GM12878 (cell line): ENCODE results near the gene ERFL. TPM values are rescaled to one million over a fixed set of nuclear protein-coding genes. Genes with fewer than 3 reads are reported as not detected.
A peak's percentile ranks its signal among the peaks of the same experiment; 100 is the strongest.

Experiments
- CEBPB ChIP-seq, 2 experiments: fragments of 150-350 bp in 1 of 2; IDR thresholded peaks; 2 replicates each; pipeline ENCODE4 v1.6.1; 2012 to 2014; ENCODE audit warnings: low read depth in 2 of 2, low read length in 2 of 2, borderline replicate concordance in 1 of 2, inconsistent platforms in 1 of 2
- CREM ChIP-seq: IDR thresholded peaks from 2 replicates; pipeline ENCODE4 v1.6.1; 2014; ENCODE audit warnings: antibody characterized with exemption, low read depth
- EP300 ChIP-seq, 2 experiments: fragments of 150-350 bp in 1 of 2; IDR thresholded peaks; 2 replicates each; pipeline ENCODE4 v1.6.1; 2011 to 2012; ENCODE audit warnings: low read depth in 2 of 2, low read length in 2 of 2, borderline replicate concordance in 1 of 2, improper control_type of control experiment in 1 of 2, inconsistent platforms in 1 of 2; ENCODE audit not compliant: control insufficient read depth in 1 of 2
- GABPA ChIP-seq: IDR thresholded peaks from 2 replicates; pipeline ENCODE4 v1.6.1; 2014; ENCODE audit warnings: antibody characterized with exemption, low read depth, mild to moderate bottlenecking, inconsistent platforms
- HDAC2 ChIP-seq: fragments of 200-600 bp; sonication (generic); IDR thresholded peaks from 2 replicates; pipeline ENCODE4 v1.6.1; 2017
- IRF5 ChIP-seq: fragments of 450-650 bp; IDR thresholded peaks from 2 replicates; pipeline ENCODE4 v1.6.1; 2017; ENCODE audit warnings: borderline replicate concordance
- KDM1A ChIP-seq: fragments of 200-600 bp; sonication (generic); IDR thresholded peaks from 2 replicates; pipeline ENCODE4 v1.6.1; 2016; ENCODE audit warnings: borderline replicate concordance
- KLF5 ChIP-seq: fragments of 450-650 bp; IDR thresholded peaks from 2 replicates; pipeline ENCODE4 v1.6.1; 2014; ENCODE audit warnings: mild to moderate bottlenecking; ENCODE audit not compliant: partially characterized antibody
- MTA2 ChIP-seq: fragments of 450-650 bp; IDR thresholded peaks from 2 replicates; pipeline ENCODE4 v1.6.1; 2016; ENCODE audit warnings: low read depth, mild to moderate bottlenecking, moderate library complexity
- MYB ChIP-seq: fragments of 150-350 bp; IDR thresholded peaks from 2 replicates; pipeline ENCODE4 v1.6.1; 2014; ENCODE audit warnings: mild to moderate bottlenecking, low read depth, low read length, borderline replicate concordance
- NFYA ChIP-seq: IDR thresholded peaks from 2 replicates; pipeline ENCODE4 v1.6.1; 2011; ENCODE audit warnings: low read depth, mild to moderate bottlenecking, low read length, improper control_type of control experiment, borderline replicate concordance
- NR2C1 ChIP-seq: fragments of 450-650 bp; IDR thresholded peaks from 2 replicates; pipeline ENCODE4 v1.6.1; 2017; ENCODE audit warnings: antibody characterized with exemption, mild to moderate bottlenecking, moderate library complexity
- POLR2AphosphoS5 ChIP-seq: IDR thresholded peaks from 2 replicates; pipeline ENCODE4 v1.6.1; 2011; ENCODE audit warnings: mild to moderate bottlenecking, low read length, inconsistent platforms
- RAD21 ChIP-seq: IDR thresholded peaks from 2 replicates; pipeline ENCODE4 v1.6.1; 2011; ENCODE audit warnings: mild to moderate bottlenecking, low read depth, low read length, moderate library complexity; ENCODE audit not compliant: insufficient read depth
- REST ChIP-seq: IDR thresholded peaks from 2 replicates; pipeline ENCODE4 v1.6.1; 2012; ENCODE audit warnings: mild to moderate bottlenecking, low read depth, low read length
- SREBF1 ChIP-seq: IDR thresholded peaks from 2 replicates; pipeline ENCODE4 v1.6.1; 2012; ENCODE audit warnings: mild to moderate bottlenecking, low read length
- TARDBP ChIP-seq: IDR thresholded peaks from 2 replicates; pipeline ENCODE4 v1.6.1; 2016; ENCODE audit warnings: borderline replicate concordance
- polyA plus RNA-seq, 11 experiments: library from polyadenylated mRNA; depleted of rRNA in 4 of 11; unstranded in 6 of 11; stranded (reverse) in 5 of 11; fragments of >200 nt; fragmentation: Nextera tagmentation in 4 of 11; fragmentation: Illumina TruSeq in 1 of 11; extraction: Ambion mirVana in 4 of 11; extraction: Trizol in 1 of 11; gene quantifications; 1 replicate in 1 of 11; 2 replicates in 10 of 11; pipeline versions ENCODE4 v1.2.1 to v1.2.3, GENCODE V29; 2011 to 2016; ENCODE audit warnings: inconsistent platforms in 2 of 11, missing spikeins in 2 of 11, low read depth in 1 of 11
- total RNA-seq, 4 experiments: library from RNA; depleted of rRNA in 3 of 4; stranded (reverse); fragments of >200 nt in 3 of 4; fragmentation: Illumina TruSeq in 1 of 4; extraction: Trizol in 1 of 4; gene quantifications; 2 replicates each; pipeline versions ENCODE4 v1.2.1 to v1.2.3, GENCODE V29; 2013 to 2021
- TF ChIP-seq, protein P1 (sequence below): IDR thresholded peaks from 2 replicates; pipeline ENCODE4 v1.6.1; 2012; ENCODE audit warnings: low read depth, low read length, improper control_type of control experiment
- TF ChIP-seq, protein P2 (sequence below): fragments of 150-350 bp; IDR thresholded peaks from 2 replicates; pipeline ENCODE4 v1.6.1; 2014; ENCODE audit warnings: mild to moderate bottlenecking, low read depth, low read length
- TF ChIP-seq, protein P3 (sequence below): fragments of 450-650 bp; IDR thresholded peaks from 2 replicates; pipeline ENCODE4 v1.6.1; 2017; ENCODE audit warnings: low read depth, mild to moderate bottlenecking, moderate library complexity

Gene ERFL
- total and polyA plus RNA-seq, 10 of the 15 experiments (the other 5 are each of a cell fraction or from before 2014, with no cell fraction given): 0.04 to 0.10 (median 0.05) TPM; not detected in 7

DNA sequence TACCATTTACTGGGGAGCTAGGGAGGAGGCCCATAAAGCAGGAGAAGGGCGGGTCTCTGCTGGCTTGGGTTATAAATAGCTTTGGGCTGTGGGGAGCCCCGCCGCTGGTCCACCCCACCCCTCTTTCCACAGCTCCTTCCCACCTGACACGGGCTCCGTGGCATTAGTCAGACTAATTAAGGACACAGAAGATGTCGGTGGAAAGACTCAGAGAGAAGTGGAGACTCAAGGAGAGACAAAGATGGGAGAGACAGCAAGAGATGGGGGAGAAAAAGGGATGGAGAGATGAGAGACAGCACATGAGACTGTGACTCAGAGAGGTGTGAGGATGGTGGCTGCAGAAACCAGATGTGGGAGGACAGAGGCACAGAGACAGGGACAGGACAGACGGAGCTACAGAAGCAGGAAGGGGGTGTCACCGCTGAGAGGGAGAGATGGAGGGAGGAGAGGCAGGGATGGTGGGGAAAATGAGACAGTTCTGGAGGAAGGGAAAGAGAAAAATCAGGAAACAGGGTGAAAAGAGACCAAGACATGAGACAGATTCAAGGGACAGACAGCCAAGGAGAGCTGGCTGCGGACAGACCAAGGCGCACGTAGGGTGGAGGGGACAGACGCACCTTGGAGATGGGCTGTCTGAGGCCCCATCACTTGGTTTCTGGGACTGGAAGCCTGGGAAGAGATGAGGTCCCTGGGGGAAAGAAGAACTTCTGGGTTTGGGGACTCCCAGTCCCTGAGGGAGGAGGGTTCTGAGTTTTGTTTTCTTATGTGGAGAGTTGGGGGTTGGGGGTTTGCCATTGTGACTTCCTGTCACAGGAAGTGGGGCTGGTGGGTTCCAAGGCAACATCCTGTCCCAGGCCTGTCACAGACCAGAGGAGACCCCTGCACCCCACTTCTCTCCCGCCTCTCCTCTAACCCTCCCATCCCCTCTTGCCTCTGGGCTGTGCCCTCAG is 41.2 kb downstream of the ERFL start (continued):
- TF ChIP-seq RAD21: no peak
- TF ChIP-seq TARDBP: no peak
- TF ChIP-seq, protein P1, sequence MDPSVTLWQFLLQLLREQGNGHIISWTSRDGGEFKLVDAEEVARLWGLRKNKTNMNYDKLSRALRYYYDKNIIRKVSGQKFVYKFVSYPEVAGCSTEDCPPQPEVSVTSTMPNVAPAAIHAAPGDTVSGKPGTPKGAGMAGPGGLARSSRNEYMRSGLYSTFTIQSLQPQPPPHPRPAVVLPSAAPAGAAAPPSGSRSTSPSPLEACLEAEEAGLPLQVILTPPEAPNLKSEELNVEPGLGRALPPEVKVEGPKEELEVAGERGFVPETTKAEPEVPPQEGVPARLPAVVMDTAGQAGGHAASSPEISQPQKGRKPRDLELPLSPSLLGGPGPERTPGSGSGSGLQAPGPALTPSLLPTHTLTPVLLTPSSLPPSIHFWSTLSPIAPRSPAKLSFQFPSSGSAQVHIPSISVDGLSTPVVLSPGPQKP: 0 out of 2 replicates have a peak, but pooled peaks have one; percentile 7
- no peak for TF ChIP-seq KLF5
- peak in 1 of 2 experiments; percentile 36; a peak in 1 of 4 replicates for TF ChIP-seq EP300 (IDR thresholded peaks at IDR 0.05; ENCODE audit: borderline replicate concordance in 1 of 2, control insufficient read depth in 1 of 2, low read depth in 2 of 2, low read length in 2 of 2)
- TF ChIP-seq SREBF1: no peak
- TF ChIP-seq CREM: no peak
- no peak for TF ChIP-seq REST
- no peak for TF ChIP-seq NR2C1
- no peak for TF ChIP-seq CEBPB (IDR thresholded peaks at IDR 0.05; ENCODE audit: borderline replicate concordance in 1 of 2, low read depth in 2 of 2, low read length in 2 of 2)
- TF ChIP-seq, protein P2, sequence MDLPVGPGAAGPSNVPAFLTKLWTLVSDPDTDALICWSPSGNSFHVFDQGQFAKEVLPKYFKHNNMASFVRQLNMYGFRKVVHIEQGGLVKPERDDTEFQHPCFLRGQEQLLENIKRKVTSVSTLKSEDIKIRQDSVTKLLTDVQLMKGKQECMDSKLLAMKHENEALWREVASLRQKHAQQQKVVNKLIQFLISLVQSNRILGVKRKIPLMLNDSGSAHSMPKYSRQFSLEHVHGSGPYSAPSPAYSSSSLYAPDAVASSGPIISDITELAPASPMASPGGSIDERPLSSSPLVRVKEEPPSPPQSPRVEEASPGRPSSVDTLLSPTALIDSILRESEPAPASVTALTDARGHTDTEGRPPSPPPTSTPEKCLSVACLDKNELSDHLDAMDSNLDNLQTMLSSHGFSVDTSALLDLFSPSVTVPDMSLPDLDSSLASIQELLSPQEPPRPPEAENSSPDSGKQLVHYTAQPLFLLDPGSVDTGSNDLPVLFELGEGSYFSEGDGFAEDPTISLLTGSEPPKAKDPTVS: no peak
- no peak for TF ChIP-seq IRF5
- no peak for TF ChIP-seq KDM1A
- TF ChIP-seq MYB: no peak
- peak; percentile 83 for TF ChIP-seq POLR2AphosphoS5
- TF ChIP-seq, protein P3, sequence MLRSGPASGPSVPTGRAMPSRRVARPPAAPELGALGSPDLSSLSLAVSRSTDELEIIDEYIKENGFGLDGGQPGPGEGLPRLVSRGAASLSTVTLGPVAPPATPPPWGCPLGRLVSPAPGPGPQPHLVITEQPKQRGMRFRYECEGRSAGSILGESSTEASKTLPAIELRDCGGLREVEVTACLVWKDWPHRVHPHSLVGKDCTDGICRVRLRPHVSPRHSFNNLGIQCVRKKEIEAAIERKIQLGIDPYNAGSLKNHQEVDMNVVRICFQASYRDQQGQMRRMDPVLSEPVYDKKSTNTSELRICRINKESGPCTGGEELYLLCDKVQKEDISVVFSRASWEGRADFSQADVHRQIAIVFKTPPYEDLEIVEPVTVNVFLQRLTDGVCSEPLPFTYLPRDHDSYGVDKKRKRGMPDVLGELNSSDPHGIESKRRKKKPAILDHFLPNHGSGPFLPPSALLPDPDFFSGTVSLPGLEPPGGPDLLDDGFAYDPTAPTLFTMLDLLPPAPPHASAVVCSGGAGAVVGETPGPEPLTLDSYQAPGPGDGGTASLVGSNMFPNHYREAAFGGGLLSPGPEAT: peak; percentile 80
- no peak for TF ChIP-seq NFYA
- TF ChIP-seq GABPA: peak; percentile 75; the same call in 1 of the 2 replicates
- TF ChIP-seq HDAC2: no peak
- TF ChIP-seq MTA2: peak; percentile 50; the same call in 1 of the 2 replicates
